DLD1 (cell line): ENCODE data around the gene FIBCD1.
"Not testable (repeated sequence)": the region's sequence is repeated elsewhere in the genome, so short reads cannot be mapped to it uniquely, and the experiment has no call there.

ENCODE experiments used
- in situ Hi-C: cut with HindIII; loops from 2 replicates; pipeline ENCODE4 v1.10.0; 2017; ENCODE audit warnings: low sequenced_read_pairs

Gene FIBCD1

DNA sequence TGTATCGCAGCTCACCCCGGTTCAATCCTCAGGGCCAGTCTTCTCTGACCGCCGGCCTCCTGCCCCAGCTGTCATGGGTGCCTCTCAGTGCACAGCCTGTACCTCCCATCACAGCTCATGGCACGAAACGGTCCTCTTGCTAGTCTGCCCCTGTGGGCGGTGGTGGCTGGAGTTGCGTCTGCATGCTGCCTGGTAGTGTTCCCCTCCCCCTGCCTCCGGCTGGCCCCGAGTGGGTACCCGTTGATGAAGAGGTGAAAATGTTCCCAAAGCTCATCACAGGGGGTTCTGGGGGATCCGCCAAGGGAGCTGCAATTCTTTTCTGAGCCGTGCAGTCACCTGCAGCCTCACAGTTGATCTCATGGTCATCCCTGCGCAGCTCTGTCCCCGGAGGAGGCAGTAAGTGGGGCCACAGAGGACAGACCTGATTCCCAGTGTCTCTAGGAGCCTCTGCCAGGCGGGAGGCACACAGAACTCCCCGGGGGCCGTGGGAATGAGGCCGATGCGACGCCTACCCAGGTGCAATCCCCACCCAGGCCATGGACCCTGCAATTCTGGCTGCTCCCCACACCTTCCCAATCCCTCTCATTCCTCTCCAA lies 34.7 kb upstream of the FIBCD1 start:
- in situ Hi-C loops = no loop called here

- in situ Hi-C loops = no loop called here
These were observed 34.1 kb upstream of the FIBCD1 start for GRCh38 chr9:130972957-130973685.

- in situ Hi-C loops = no loop called here
These were observed 33.4 kb upstream of the FIBCD1 start for GRCh38 chr9:130972277-130972956.

GRCh38 chr9:130971294-130971849 lies 32.3 kb upstream of the FIBCD1 start:
- in situ Hi-C loops = no loop called here

DNA sequence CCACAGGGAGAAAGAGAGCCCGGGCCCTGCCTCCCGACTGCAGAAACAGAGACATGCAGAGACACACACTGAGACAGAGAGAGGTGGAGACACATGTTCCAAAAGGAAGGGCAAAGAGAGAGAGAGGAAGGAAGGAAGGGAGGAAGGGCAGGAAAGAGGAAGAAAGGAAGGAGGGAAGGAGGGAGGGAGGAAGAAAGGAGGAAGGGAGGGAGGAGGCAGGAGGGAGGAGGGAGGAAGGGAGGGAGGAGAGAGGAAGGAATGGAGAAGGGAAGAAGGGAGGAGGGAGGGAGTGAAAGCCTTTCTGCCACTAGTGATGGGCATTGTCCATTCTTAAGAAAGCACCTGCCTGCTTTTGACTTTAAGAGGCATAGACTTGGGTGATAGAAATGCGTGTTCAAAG lies 31.8 kb upstream of the FIBCD1 start:
- in situ Hi-C loops = no loop called here

DNA sequence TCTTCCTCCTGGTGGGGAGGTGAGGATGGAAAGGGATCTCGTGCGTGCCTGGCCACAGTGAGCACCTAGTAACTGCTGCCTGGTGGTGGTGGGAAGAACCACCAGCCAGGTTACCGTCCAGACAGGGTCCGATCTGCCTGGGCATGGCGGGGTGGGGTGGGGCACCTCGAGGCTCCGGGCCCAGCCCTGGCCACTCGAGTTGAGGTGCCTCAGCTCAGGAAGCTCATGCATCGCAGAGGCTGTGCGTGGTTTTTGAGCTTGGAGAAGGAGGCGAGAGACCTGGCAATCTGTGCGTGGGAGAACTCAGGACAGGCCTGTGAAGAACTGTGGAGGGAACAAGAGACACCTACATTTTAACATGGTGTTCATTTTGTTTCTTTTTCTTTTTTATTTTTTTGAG lies 31.0 kb upstream of the FIBCD1 start:
- in situ Hi-C loops = no loop called here

DNA sequence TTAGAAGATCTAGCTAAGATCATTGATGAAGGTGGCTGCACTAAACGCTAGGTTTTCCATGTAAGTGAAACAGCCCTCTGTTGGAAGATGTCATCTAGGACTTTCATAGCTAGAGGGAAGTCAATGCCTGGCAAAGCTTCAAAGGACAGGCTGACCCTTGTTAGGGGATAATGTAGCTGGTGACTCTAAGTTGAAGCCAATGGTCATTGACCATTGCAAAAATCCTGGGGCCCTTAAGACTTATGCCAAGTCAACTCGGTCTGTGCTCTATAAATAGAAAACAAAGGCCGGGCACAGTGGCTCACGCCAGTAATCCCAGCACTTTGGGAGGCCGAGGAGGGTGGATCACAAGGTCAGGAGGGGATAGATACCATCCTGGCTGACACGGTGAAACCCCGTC lies 26.6 kb upstream of the FIBCD1 start:
- in situ Hi-C loops = no loop called here

GRCh38 chr9:130963916-130964315 lies 24.9 kb upstream of the FIBCD1 start:
- in situ Hi-C loops = no loop called here

- in situ Hi-C loops = no loop called here
These were observed 24.4 kb upstream of the FIBCD1 start for GRCh38 chr9:130963337-130963908.

GRCh38 chr9:130962418-130963316 lies 23.6 kb upstream of the FIBCD1 start:
- in situ Hi-C loops = no loop called here

DNA sequence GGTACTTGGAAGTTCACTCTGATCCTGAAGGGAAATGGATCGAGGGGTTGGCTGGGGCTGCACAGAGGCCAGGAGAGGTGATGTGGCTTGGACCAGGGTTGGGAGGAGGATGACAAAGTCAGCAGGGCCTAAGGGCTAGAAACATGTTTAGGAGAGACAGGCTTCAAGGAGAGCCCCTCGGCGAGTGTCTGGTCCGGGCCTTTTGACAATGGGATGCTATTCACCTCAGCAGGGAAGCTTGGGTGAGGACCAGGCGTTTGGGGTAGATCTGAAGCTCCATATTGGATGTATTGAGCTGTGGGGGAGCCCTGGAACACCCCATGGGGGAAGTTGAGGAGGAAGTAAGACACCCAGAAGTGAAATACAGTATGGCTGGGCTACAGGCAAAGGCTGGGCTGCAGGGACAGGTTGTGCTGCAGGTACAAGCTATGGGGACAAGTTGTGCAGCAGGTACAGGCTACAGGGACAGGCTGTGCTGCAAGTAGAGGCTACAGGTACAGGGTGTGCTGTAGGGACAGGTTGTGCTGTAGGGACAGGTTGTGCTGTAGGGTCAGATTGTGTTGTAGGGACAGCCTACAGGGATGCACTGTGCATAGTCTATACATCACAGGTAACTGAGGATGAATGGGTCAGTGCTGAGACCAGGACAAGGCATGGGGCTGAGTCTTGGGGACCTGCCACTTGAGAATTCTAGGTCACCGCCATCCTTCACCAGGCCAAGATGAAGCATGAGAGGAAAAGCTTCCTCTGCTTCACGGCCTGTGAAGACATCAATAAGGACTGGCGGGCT lies 22.7 kb upstream of the FIBCD1 start:
- in situ Hi-C loops = no loop called here

DNA sequence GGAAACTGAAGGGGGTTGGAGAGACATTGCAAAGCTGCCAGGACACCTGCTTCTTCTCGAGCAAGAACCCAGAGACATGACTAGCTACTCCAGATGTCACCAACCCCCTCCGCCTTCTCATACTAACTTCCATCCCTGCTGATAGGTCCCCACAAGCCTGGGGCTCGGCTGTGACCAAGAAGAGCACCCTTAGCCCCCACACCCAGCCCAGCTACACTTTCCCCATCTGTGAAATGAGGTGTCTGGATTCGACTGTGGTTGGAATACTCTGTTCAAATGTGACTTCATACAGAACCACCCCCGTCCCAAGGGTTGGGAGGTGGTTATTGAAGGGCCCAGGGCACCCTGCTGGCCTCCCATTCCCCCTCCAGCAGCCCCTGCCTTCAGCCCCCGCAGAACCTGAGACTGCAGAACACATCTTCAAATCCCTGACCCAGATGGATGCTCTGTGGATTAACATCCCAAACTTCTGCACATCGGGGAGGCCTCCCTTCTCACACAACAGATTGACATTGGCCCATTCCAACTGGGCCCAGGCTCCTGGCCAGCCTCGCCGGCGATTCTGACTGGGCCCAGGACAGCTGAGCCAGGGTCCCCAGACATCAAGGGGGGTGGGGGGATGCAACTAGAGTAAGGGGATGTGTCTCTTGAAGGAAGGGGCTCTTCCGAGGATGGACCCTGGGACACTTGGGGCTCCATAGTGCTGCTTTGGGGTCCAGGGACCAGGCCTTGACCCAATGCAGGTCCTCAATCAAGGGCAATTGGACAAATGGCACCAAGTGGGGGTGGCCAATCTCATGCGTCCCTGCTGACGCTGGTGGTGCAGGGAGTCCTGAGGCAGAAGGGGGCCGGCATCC lies 21.7 kb upstream of the FIBCD1 start:
- in situ Hi-C loops = no loop called here

- in situ Hi-C loops = no loop called here
These were observed 20.8 kb upstream of the FIBCD1 start for GRCh38 chr9:130959809-130960334.

GRCh38 chr9:130958564-130958963 lies 19.5 kb upstream of the FIBCD1 start:
- in situ Hi-C loops = not testable (repeated sequence)

GRCh38 chr9:130957451-130958203 lies 18.6 kb upstream of the FIBCD1 start:
- in situ Hi-C loops = no loop called here

GRCh38 chr9:130956636-130957450 lies 17.8 kb upstream of the FIBCD1 start:
- in situ Hi-C loops = no loop called here
